ENCODE measurements around the gene GTF3C5.

The GTF3C5 gene

GRCh38 chr9:133078486-133078885 lies 47.7 kb downstream of the GTF3C5 start:
- TF ChIP-seq SIN3A (IDR thresholded peaks at IDR 0.05; ENCODE audit: borderline replicate concordance, insufficient read depth, low read length): no peak
- TF ChIP-seq REST (IDR thresholded peaks at IDR 0.05; ENCODE audit: insufficient read depth in 1 of 2, low read depth in 2 of 2, low read length in 2 of 2): no peak
- TF ChIP-seq FOXP2 (optimal IDR thresholded peaks at IDR 0.05; ENCODE audit: borderline replicate concordance, extremely low read depth, extremely low read length, insufficient read depth): no peak
- no peak for TF ChIP-seq TAF1 (IDR thresholded peaks at IDR 0.05; ENCODE audit: borderline replicate concordance, insufficient read depth, low read length)
- TF ChIP-seq POLR2AphosphoS5 (IDR thresholded peaks at IDR 0.05; ENCODE audit: low read depth, low read length): no peak

GRCh38 chr9:133080161-133080560 lies 49.4 kb downstream of the GTF3C5 start:
- TF ChIP-seq REST (IDR thresholded peaks at IDR 0.05; ENCODE audit: insufficient read depth in 1 of 2, low read depth in 2 of 2, low read length in 2 of 2): no peak

GRCh38 chr9:133086894-133087293 lies 56.1 kb downstream of the GTF3C5 start:
- TF ChIP-seq SIN3A (IDR thresholded peaks at IDR 0.05; ENCODE audit: borderline replicate concordance, insufficient read depth, low read length): no peak
- TF ChIP-seq REST (IDR thresholded peaks at IDR 0.05; ENCODE audit: insufficient read depth in 1 of 2, low read depth in 2 of 2, low read length in 2 of 2): no peak
- TF ChIP-seq FOXP2 (optimal IDR thresholded peaks at IDR 0.05; ENCODE audit: borderline replicate concordance, extremely low read depth, extremely low read length, insufficient read depth): no peak
- no peak for TF ChIP-seq TAF1 (IDR thresholded peaks at IDR 0.05; ENCODE audit: borderline replicate concordance, insufficient read depth, low read length)
- no peak for TF ChIP-seq POLR2AphosphoS5 (IDR thresholded peaks at IDR 0.05; ENCODE audit: low read depth, low read length)

- TF ChIP-seq TAF1 (IDR thresholded peaks at IDR 0.05; ENCODE audit: borderline replicate concordance, insufficient read depth, low read length): no peak
- TF ChIP-seq POLR2AphosphoS5 (IDR thresholded peaks at IDR 0.05; ENCODE audit: low read depth, low read length): no peak
- no peak for TF ChIP-seq FOXP2 (optimal IDR thresholded peaks at IDR 0.05; ENCODE audit: borderline replicate concordance, extremely low read depth, extremely low read length, insufficient read depth)
- TF ChIP-seq SIN3A (IDR thresholded peaks at IDR 0.05; ENCODE audit: borderline replicate concordance, insufficient read depth, low read length): no peak
- TF ChIP-seq REST (IDR thresholded peaks at IDR 0.05; ENCODE audit: insufficient read depth in 1 of 2, low read depth in 2 of 2, low read length in 2 of 2): no peak
Observed at GRCh38 chr9:133087429-133088145, 56.8 kb downstream of the GTF3C5 start.

Measured in PFSK-1 (cell line).